Adrenal gland (tissue), 12 donors: Measurements from ENCODE around the gene HSF4. TPM values are rescaled to one million over a fixed set of nuclear protein-coding genes. Genes with fewer than 3 reads are reported as not detected.

ENCODE experiments used
- DNase-seq, 7 donors: peaks; one replicate each; pipeline ENCODE4 v3.0.0-alpha.2; 2019 to 2020
- H3K27ac ChIP-seq, 5 donors: fragments of 200-600 bp; sonication (generic) in 4 of 5; 1 replicate in 3 of 5; 2 replicates in 2 of 5; pipeline versions ENCODE4 v1.5.1 to v1.8.0; 2016 to 2020; ENCODE audit warnings: mild to moderate bottlenecking in 1 of 5
- H3K27me3 ChIP-seq: fragments of 200-600 bp; 2 replicates; pipeline ENCODE4 v1.8.0; 2021
- H3K36me3 ChIP-seq, 2 donors: fragments of 200-600 bp; replicated peaks in 1 of 2; 1 replicate in 1 of 2; 2 replicates in 1 of 2; pipeline versions ENCODE4 v1.5.1 to v1.8.0; 2018 to 2022
- H3K4me1 ChIP-seq, 2 donors: fragments of 200-600 bp; replicated peaks in 1 of 2; 1 replicate in 1 of 2; 2 replicates in 1 of 2; pipeline versions ENCODE4 v1.5.1 to v1.8.0; 2018 to 2021
- H3K4me3 ChIP-seq, 4 donors: fragments of 200-600 bp; sonication (generic) in 3 of 4; one replicate each; pipeline ENCODE4 v1.5.1; 2016 to 2018
- H3K9me3 ChIP-seq, 3 donors: fragments of 200-600 bp; sonication (generic) in 1 of 3; replicated peaks in 1 of 3; 1 replicate in 2 of 3; 2 replicates in 1 of 3; pipeline versions ENCODE4 v1.5.1 to v1.8.0; 2016 to 2021
- POLR2A ChIP-seq, 2 donors: fragments of 450-650 bp; IDR thresholded peaks; one replicate each; pipeline ENCODE4 v1.6.1; 2017; ENCODE audit warnings: antibody characterized with exemption in 2 of 2, mild to moderate bottlenecking in 2 of 2, moderate library complexity in 1 of 2
- WGBS, 4 donors: extraction: QIAGEN DNeasy Blood & Tissue Kit in 2 of 4; methylation state at CpG; one replicate each; pipeline versions ENCODE4 v1.1.5 to v1.1.7; 2013 to 2017; 5-methylcytosine and 5-hydroxymethylcytosine counted together
- intact Hi-C, 2 donors: fragments of 100-400 bp; cut with DNase I; formaldehyde crosslinking; loops; one replicate each; pipeline versions ENCODE4 v1.14.1 to v1.15.0; 2022 to 2023
- polyA plus RNA-seq, 3 donors: library from polyadenylated mRNA; stranded (reverse); fragments of 200-250 nt in 2 of 3; fragments of 350-450 nt in 1 of 3; fragmentation: Illumina TruSeq in 1 of 3; extraction: RNeasy Lipid Tissue Mini Kit (QIAGEN cat#74804) in 1 of 3; gene quantifications; one replicate each; pipeline ENCODE4 v1.2.3, GENCODE V29; 2013 to 2014
- total RNA-seq, 9 donors: library from RNA; depleted of rRNA in 4 of 9; stranded (reverse); fragments of >200 nt in 4 of 9; fragments of 120-200 nt in 1 of 9; fragmentation: NEBNext Ultra II Directional in 1 of 9; extraction: Animal tissue kit (Norgen Biotek cat#: 25700) in 1 of 9; gene quantifications; one replicate each; pipeline versions ENCODE4 v1.1.0 to v1.2.4, GENCODE V29; 2013 to 2023
- TF ChIP-seq, protein P1 (sequence below), 6 experiments: fragments of 450-650 bp in 4 of 6; fragments of 200-600 bp in 2 of 6; sonication (generic) in 1 of 6; IDR thresholded peaks; 1 replicate in 5 of 6; 2 replicates in 1 of 6; pipeline versions ENCODE4 v1.5.1 to v1.8.0; 2016 to 2021; ENCODE audit warnings: antibody characterized with exemption in 6 of 6, mild to moderate bottlenecking in 2 of 6, moderate library complexity in 1 of 6
- donor health status: healthy with polysubstance abuse.
- donor health status: Bipolar disorder and iron deficiency.
- donor health status: DM: yes; HTN: yes; CAD: no.
- donor health status: DM: no; HTN: no; CAD: no.
- donor health status: DM: no; HTN: no; CAD: no.
- donor health status: DM: yes; HTN: yes; CAD: no.

HSF4 gene
- total and polyA plus RNA-seq, 12 donors, result 5.9 to 700 (median 49.4) TPM

GRCh38 chr16:67177743-67178699, 13.5 kb downstream of the HSF4 start:
- no peaks in the 10 kb centered on the region for H3K36me3 ChIP-seq
- WGBS, 4 donors, result 3 to 52% (median 22%) methylated on average over 4 to 73 of the region's 73 CpGs
- peak overlapping the region; percentile 24 to 86 (median 49) for H3K27ac ChIP-seq
- H3K4me3 ChIP-seq, result peak overlapping the region in 2 of 4 donors; percentile 11 to 55
- TF ChIP-seq, protein P1, sequence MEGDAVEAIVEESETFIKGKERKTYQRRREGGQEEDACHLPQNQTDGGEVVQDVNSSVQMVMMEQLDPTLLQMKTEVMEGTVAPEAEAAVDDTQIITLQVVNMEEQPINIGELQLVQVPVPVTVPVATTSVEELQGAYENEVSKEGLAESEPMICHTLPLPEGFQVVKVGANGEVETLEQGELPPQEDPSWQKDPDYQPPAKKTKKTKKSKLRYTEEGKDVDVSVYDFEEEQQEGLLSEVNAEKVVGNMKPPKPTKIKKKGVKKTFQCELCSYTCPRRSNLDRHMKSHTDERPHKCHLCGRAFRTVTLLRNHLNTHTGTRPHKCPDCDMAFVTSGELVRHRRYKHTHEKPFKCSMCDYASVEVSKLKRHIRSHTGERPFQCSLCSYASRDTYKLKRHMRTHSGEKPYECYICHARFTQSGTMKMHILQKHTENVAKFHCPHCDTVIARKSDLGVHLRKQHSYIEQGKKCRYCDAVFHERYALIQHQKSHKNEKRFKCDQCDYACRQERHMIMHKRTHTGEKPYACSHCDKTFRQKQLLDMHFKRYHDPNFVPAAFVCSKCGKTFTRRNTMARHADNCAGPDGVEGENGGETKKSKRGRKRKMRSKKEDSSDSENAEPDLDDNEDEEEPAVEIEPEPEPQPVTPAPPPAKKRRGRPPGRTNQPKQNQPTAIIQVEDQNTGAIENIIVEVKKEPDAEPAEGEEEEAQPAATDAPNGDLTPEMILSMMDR (IDR thresholded peaks at IDR 0.05), result peak in 3 of 6 experiments; percentile 17 to 37 (median 37)
- peak; percentile 15 to 53 for TF ChIP-seq POLR2A (IDR thresholded peaks at IDR 0.05)
- intact Hi-C loops, result no loop called here
- no peaks in the 10 kb centered on the region for H3K9me3 ChIP-seq
- H3K4me1 ChIP-seq, result peaks cover 41 to 61% of the 10 kb centered on the region in 2 donors
- peak; percentile 73 to 86 (median 78) for DNase-seq
- no peaks in the 10 kb centered on the region for H3K27me3 ChIP-seq

DNA sequence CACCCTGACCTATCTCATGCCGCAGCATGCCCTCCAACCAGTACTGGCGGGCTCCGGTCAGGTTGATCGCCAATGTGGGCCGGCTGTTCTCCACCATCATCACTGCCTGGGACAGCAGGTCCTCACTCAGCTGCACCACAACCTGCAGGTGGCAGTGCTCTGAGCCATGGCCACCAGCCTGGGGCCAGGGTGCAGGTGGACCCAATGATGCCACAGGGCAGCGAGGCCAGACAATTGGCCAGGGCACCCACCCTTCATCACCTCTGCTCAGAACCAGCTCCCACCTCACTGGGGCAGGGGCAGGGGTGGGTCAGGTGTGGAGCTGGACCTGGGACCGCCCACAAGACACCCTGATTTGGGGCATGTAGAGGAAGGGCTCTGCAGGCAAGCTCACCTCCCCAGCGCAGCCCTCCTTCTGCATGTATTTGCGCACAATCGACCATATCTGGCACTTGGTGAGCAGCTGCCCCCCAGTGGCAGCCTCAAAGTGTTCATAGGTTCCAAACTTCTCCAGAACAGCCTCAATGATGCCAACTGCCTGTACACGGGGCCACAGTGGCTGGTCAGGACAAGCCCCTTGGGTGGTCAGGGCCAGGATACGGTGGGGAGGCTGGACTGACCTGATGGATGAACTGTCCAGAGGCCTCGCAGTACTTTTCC, 15.0 kb downstream of the HSF4 start:
- no peak overlapping the region for H3K4me3 ChIP-seq
- intact Hi-C loops, result no loop called here
- no peaks in the 10 kb centered on the region for H3K27me3 ChIP-seq
- no peak overlapping the region for H3K27ac ChIP-seq
- no peak for TF ChIP-seq POLR2A (IDR thresholded peaks at IDR 0.05)
- TF ChIP-seq, protein P1 (IDR thresholded peaks at IDR 0.05), result no peak
- DNase-seq, result no peak
- no peaks in the 10 kb centered on the region for H3K9me3 ChIP-seq
- H3K36me3 ChIP-seq, result no peaks in the 10 kb centered on the region
- WGBS, 4 donors, result 90 to 100% (median 98%) methylated on average over 5 to 13 of the region's 13 CpGs
- peaks cover 37 to 54% of the 10 kb centered on the region in 2 donors for H3K4me1 ChIP-seq

- no peak for DNase-seq
- intact Hi-C loops, result no loop called here
- Histone ChIP-seq H3K27me3 (no peaks in the 10 kb centered on the region), H3K4me1 (peaks cover 37 to 54% of the 10 kb centered on the region in 2 donors), H3K27ac (peak overlapping the region in 1 of 5 donors; percentile 84), H3K9me3 (no peaks in the 10 kb centered on the region), H3K4me3 (no peak overlapping the region), H3K36me3 (no peaks in the 10 kb centered on the region)
- TF ChIP-seq, protein P1 (IDR thresholded peaks at IDR 0.05), result no peak
- TF ChIP-seq POLR2A (IDR thresholded peaks at IDR 0.05), result no peak
- 88 to 100% (median 90%) methylated on average over 1 to 16 of the region's 16 CpGs for WGBS, 4 donors
These were observed 15.6 kb downstream of the HSF4 start for GRCh38 chr16:67180166-67180565.

- peak overlapping the region; percentile 39 to 99 (median 45) for H3K27ac ChIP-seq
- peaks cover 40 to 56% of the 10 kb centered on the region in 2 donors for H3K4me1 ChIP-seq
- 0 to 32% (median 20%) methylated on average over 2 of the region's 2 CpGs for WGBS, 4 donors
These were observed 16.8 kb downstream of the HSF4 start for GRCh38 chr16:67181346-67181745.

More at GRCh38 chr16:67181346-67181745, 16.8 kb downstream of the HSF4 start:
- H3K27me3 ChIP-seq, result no peaks in the 10 kb centered on the region
- no peaks in the 10 kb centered on the region for H3K9me3 ChIP-seq
- TF ChIP-seq, protein P1 (IDR thresholded peaks at IDR 0.05), result no peak
- TF ChIP-seq POLR2A (IDR thresholded peaks at IDR 0.05), result no peak
- H3K36me3 ChIP-seq, result no peaks in the 10 kb centered on the region
- H3K4me3 ChIP-seq, result no peak overlapping the region
- intact Hi-C loops, result no loop called here
- DNase-seq, result peak; percentile 86 to 95 (median 93)
